ENCODE measurements around the gene CISD2.

DNA sequence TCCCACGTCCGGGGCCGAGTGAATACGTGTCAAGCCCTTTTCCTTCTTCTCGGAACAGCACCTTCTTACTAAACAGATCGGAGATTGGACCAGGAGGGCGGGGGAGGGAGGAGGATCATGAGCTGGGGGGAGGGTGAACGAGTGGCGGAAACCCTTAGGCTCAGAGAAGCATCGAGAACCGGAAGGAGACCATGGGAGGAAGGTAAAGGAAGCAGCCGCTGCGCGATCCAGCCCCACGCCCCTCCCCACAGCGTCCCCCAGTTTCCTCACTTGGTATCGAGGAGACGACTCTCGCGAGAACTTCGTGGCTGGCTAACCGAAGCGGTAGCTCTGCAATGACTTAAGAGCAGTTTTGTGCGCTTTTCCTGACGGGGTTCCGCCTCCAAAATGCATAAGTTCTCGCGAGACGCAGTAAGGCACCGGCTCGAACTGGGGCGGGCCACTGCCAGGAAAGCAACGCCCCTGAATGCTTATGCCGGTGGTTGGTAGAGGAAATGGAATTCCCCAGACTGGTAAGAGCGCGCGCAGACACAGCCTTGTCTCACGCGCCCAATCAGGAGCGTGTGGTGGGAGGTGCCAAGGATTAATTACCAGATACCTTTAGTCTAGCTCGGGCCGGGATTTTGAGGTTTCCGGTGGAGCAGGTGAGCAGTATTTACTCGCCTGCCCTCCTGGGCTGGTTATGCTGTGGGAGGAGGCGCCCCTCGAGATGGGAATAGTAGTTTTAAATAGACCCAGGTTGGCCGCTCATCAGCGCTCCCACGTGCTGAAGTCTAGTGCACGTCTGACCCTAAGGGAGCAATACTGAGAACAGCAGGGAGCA is 40.9 kb upstream of the CISD2 start:
- no peak for TF ChIP-seq EZH2phosphoT487 (IDR thresholded peaks at IDR 0.05; ENCODE audit: borderline replicate concordance, low read length)
- TF ChIP-seq, protein P1, sequence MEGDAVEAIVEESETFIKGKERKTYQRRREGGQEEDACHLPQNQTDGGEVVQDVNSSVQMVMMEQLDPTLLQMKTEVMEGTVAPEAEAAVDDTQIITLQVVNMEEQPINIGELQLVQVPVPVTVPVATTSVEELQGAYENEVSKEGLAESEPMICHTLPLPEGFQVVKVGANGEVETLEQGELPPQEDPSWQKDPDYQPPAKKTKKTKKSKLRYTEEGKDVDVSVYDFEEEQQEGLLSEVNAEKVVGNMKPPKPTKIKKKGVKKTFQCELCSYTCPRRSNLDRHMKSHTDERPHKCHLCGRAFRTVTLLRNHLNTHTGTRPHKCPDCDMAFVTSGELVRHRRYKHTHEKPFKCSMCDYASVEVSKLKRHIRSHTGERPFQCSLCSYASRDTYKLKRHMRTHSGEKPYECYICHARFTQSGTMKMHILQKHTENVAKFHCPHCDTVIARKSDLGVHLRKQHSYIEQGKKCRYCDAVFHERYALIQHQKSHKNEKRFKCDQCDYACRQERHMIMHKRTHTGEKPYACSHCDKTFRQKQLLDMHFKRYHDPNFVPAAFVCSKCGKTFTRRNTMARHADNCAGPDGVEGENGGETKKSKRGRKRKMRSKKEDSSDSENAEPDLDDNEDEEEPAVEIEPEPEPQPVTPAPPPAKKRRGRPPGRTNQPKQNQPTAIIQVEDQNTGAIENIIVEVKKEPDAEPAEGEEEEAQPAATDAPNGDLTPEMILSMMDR (IDR thresholded peaks at IDR 0.05; ENCODE audit: low read depth, low read length, poor library complexity, severe bottlenecking), result no peak

Measured in DOHH2 (cell line).